HG03575 (cell line): ENCODE measurements around the gene PRPF4.

ENCODE experiments used
- ATAC-seq: cut with Tn5 transposase; IDR thresholded peaks from one replicate; pipeline ENCODE4 v1.9.1; 2021; ENCODE audit not compliant: unreplicated experiment, insufficient number of reproducible peaks, low FRiP score; ENCODE audit errors: extremely low read depth

PRPF4 gene

GRCh38 chr9:113302792-113303418, 27.4 kb downstream of the PRPF4 start, which contains the start of gene RNF183:
Gene RNF183 (minus strand): TSS chr9:113303376. CDS start chr9:113298184, 5,192 bp downstream.
- ATAC-seq: no peak

- ATAC-seq: no peak
Measured at GRCh38 chr9:113306566-113306965, 31.1 kb downstream of the PRPF4 start.

GRCh38 chr9:113307396-113307975, 32.0 kb downstream of the PRPF4 start:
- no peak for ATAC-seq

GRCh38 chr9:113309204-113309813, 33.9 kb downstream of the PRPF4 start:
- no peak for ATAC-seq

- no peak for ATAC-seq
Measured at GRCh38 chr9:113310538-113310937, 35.1 kb downstream of the PRPF4 start.

- no peak for ATAC-seq
Measured at GRCh38 chr9:113311961-113312360, 36.5 kb downstream of the PRPF4 start.

GRCh38 chr9:113313261-113313660, 37.8 kb downstream of the PRPF4 start:
- no peak for ATAC-seq

GRCh38 chr9:113315231-113315630, 39.8 kb downstream of the PRPF4 start:
- ATAC-seq: no peak

GRCh38 chr9:113316030-113316429, 40.6 kb downstream of the PRPF4 start:
- no peak for ATAC-seq

GRCh38 chr9:113317777-113318176, 42.3 kb downstream of the PRPF4 start:
- no peak for ATAC-seq

GRCh38 chr9:113319054-113319453, 43.6 kb downstream of the PRPF4 start:
- ATAC-seq: no peak

- ATAC-seq: no peak
Measured at GRCh38 chr9:113320051-113320450, 44.6 kb downstream of the PRPF4 start.

- ATAC-seq: no peak
Measured at GRCh38 chr9:113322671-113323070, 47.2 kb downstream of the PRPF4 start.

- ATAC-seq: no peak
Measured at GRCh38 chr9:113326230-113326629, 50.8 kb downstream of the PRPF4 start.

- no peak for ATAC-seq
Measured at GRCh38 chr9:113328045-113328782, 52.8 kb downstream of the PRPF4 start.

GRCh38 chr9:113331780-113332179, 56.3 kb downstream of the PRPF4 start:
- ATAC-seq: no peak

GRCh38 chr9:113337714-113338113, 62.3 kb downstream of the PRPF4 start:
- no peak for ATAC-seq

GRCh38 chr9:113340011-113340699, 64.7 kb downstream of the PRPF4 start, which contains the start of gene WDR31:
Gene WDR31 (minus strand): TSS chr9:113340275. CDS start chr9:113332022, 8,253 bp downstream.
- ATAC-seq: peak; percentile 59

GRCh38 chr9:113341712-113342410, 66.4 kb downstream of the PRPF4 start:
- ATAC-seq: no peak
